HUES64 (cell line): ENCODE data around the gene SND1.
"Not testable (repeated sequence)": the region's sequence is repeated elsewhere in the genome, so short reads cannot be mapped to it uniquely, and the experiment has no call there.

ENCODE experiments used
- H3K27ac ChIP-seq: 2 replicates; pipeline ENCODE4 v1.7.0; 2013; ENCODE audit warnings: low read depth, low read length, inconsistent platforms
- H3K27me3 ChIP-seq: 2 replicates; pipeline ENCODE4 v1.6.1; 2013; ENCODE audit warnings: mild to moderate bottlenecking, low read length; ENCODE audit not compliant: insufficient read depth
- H3K36me3 ChIP-seq: 2 replicates; pipeline ENCODE4 v1.6.1; 2013; ENCODE audit warnings: mild to moderate bottlenecking, low read length; ENCODE audit not compliant: insufficient read depth
- H3K4me1 ChIP-seq: 2 replicates; pipeline ENCODE4 v1.6.1; 2013; ENCODE audit warnings: mild to moderate bottlenecking, low read length, moderate library complexity; ENCODE audit not compliant: insufficient read depth
- H3K4me3 ChIP-seq: 2 replicates; pipeline ENCODE4 v1.5.1; 2013; ENCODE audit warnings: mild to moderate bottlenecking, low read length, moderate library complexity
- H3K9ac ChIP-seq: 2 replicates; pipeline ENCODE4 v1.6.1; 2013; ENCODE audit warnings: mild to moderate bottlenecking, low read depth, low read length
- H3K9me3 ChIP-seq: 2 replicates; pipeline ENCODE4 v1.6.1; 2013; ENCODE audit warnings: low read depth, low read length; ENCODE audit not compliant: insufficient read depth
- WGBS: fragments of 150-250, 120-280 bp; methylation state at CpG from one replicate; pipeline ENCODE4 v1.1.7; 2013; ENCODE audit warnings: missing lambda C conversion rate; 5-methylcytosine and 5-hydroxymethylcytosine counted together

Gene SND1

GRCh38 chr7:127820732-127821085 lies 168.7 kb downstream of the SND1 start:
- Histone ChIP-seq H3K9me3 (no peaks in the 10 kb centered on the region), H3K27ac (no peak overlapping the region), H3K36me3 (no peaks in the 10 kb centered on the region), H3K27me3 (no peaks in the 10 kb centered on the region), H3K9ac (no peak overlapping the region), H3K4me3 (no peak overlapping the region), H3K4me1 (peaks cover 43% of the 10 kb centered on the region)
- 100% methylated on average over 2 of the region's 2 CpGs for WGBS

DNA sequence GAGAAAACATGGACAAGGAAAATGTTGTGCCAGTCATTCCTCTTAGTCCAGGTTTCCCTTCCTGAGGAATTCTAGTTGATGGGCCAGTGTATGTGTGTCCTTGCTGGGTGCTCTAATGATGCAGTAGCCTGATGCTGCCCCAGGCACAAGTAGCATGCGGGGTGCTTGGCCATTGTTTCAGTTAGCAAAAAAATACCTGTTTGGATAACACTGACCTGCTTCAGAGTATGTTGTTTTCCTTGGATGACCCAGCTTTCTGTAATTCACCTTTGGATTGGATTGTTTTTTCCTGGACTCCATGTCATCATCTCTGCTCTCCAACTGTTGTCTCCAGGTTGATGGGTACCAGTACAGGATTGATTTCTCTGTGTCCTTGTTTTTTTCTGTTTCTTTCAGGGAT lies 169.2 kb downstream of the SND1 start:
- H3K9me3 ChIP-seq, result no peaks in the 10 kb centered on the region
- no peak overlapping the region for H3K27ac ChIP-seq
- H3K9ac ChIP-seq, result no peak overlapping the region
- H3K4me1 ChIP-seq, result peaks cover 40% of the 10 kb centered on the region
- no peak overlapping the region for H3K4me3 ChIP-seq
- no peaks in the 10 kb centered on the region for H3K27me3 ChIP-seq
- 93% methylated on average over 1 of the region's 1 CpG for WGBS
- H3K36me3 ChIP-seq, result no peaks in the 10 kb centered on the region

GRCh38 chr7:127822822-127823508 lies 171.0 kb downstream of the SND1 start:
- 89% methylated on average over 5 of the region's 5 CpGs for WGBS
- H3K4me3 ChIP-seq, result no peak overlapping the region

GRCh38 chr7:127824682-127825081 lies 172.7 kb downstream of the SND1 start:
- Histone ChIP-seq H3K9me3 (no peaks in the 10 kb centered on the region), H3K36me3 (no peaks in the 10 kb centered on the region)
- WGBS, result 94% methylated on average over 1 of the region's 1 CpG

More at GRCh38 chr7:127822822-127823508, 171.0 kb downstream of the SND1 start:
- H3K9me3 ChIP-seq, result no peaks in the 10 kb centered on the region
- H3K9ac ChIP-seq, result no peak overlapping the region
- H3K27ac ChIP-seq, result no peak overlapping the region
- H3K36me3 ChIP-seq, result no peaks in the 10 kb centered on the region
- H3K4me1 ChIP-seq, result peaks cover 40% of the 10 kb centered on the region
- no peaks in the 10 kb centered on the region for H3K27me3 ChIP-seq

GRCh38 chr7:127828843-127829500 lies 177.0 kb downstream of the SND1 start:
- no peaks in the 10 kb centered on the region for H3K36me3 ChIP-seq
- peaks cover 7% of the 10 kb centered on the region; the same call in 1 of the 2 replicates for H3K4me1 ChIP-seq
- H3K27me3 ChIP-seq, result no peaks in the 10 kb centered on the region
- no peak overlapping the region for H3K4me3 ChIP-seq
- H3K9me3 ChIP-seq, result no peaks in the 10 kb centered on the region
- no peak overlapping the region for H3K9ac ChIP-seq
- no peak overlapping the region for H3K27ac ChIP-seq
- WGBS, result 93% methylated on average over 4 of the region's 4 CpGs

More at GRCh38 chr7:127824682-127825081, 172.7 kb downstream of the SND1 start:
- H3K4me3 ChIP-seq, result no peak overlapping the region
- H3K27me3 ChIP-seq, result no peaks in the 10 kb centered on the region
- H3K27ac ChIP-seq, result no peak overlapping the region
- H3K9ac ChIP-seq, result no peak overlapping the region
- H3K4me1 ChIP-seq, result peaks cover 44% of the 10 kb centered on the region

DNA sequence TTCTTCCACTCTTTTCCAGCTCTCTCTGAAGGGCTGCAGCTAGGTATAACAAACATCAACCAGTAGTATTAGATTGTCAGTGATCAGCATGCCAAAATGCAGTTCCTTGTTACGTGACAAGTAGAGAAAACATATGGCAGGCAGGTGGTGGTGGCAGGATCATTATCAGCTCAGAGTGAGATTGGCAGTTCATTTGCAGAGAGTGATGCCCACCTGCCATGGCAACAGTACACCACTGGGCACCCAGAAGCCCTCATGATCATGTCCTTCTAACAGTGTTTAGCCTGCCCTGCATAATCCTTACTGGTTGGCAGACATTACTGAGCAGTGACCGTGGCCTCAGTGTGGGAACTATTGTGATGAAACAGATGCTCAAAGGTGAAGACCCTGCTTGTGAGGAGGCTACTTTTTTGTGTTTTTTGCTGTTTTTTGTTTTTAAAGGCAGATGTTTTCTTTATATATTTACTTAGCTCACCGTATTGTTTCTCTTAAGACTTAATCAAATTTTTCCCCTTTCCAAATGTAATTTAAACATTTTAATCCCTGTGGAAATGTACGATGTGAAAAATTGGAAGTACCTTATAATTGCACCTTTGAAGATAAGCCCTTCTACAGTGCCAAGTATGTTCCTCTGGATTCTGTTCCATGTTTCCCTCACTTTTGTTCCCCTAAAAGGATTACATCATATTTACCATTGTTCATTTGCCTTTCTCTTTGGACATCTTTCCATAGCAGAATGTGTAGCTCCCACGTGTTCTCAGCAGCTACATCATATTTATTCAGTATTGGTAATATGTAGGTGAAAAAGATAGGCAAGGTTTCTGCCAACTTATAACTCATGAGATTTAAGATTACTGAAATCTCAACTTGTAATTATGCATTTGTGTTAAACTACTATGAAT lies 179.6 kb downstream of the SND1 start:
- no peak overlapping the region for H3K4me3 ChIP-seq
- 92% methylated on average over 4 of the region's 5 CpGs for WGBS
- no peak overlapping the region for H3K27ac ChIP-seq
- no peaks in the 10 kb centered on the region for H3K9me3 ChIP-seq
- H3K9ac ChIP-seq, result no peak overlapping the region
- peaks cover 7% of the 10 kb centered on the region; the same call in 1 of the 2 replicates for H3K4me1 ChIP-seq
- no peaks in the 10 kb centered on the region for H3K36me3 ChIP-seq
- H3K27me3 ChIP-seq, result no peaks in the 10 kb centered on the region

- H3K27ac ChIP-seq, result no peak overlapping the region
- H3K27me3 ChIP-seq, result no peaks in the 10 kb centered on the region
- no peak overlapping the region for H3K9ac ChIP-seq
- peaks cover 6% of the 10 kb centered on the region; the same call in 1 of the 2 replicates for H3K36me3 ChIP-seq
- peaks cover 7% of the 10 kb centered on the region; the same call in 1 of the 2 replicates for H3K4me1 ChIP-seq
- peaks cover 7% of the 10 kb centered on the region for H3K9me3 ChIP-seq
- WGBS, result 89% methylated on average over 6 of the region's 7 CpGs
- H3K4me3 ChIP-seq, result no peak overlapping the region
Measured at GRCh38 chr7:127832592-127832991, 180.6 kb downstream of the SND1 start.

- WGBS, result 94% methylated on average over 1 of the region's 1 CpG
- H3K9ac ChIP-seq, result no peak overlapping the region
- H3K27me3 ChIP-seq, result no peaks in the 10 kb centered on the region
- peaks cover 6% of the 10 kb centered on the region; the same call in 1 of the 2 replicates for H3K4me1 ChIP-seq
- H3K27ac ChIP-seq, result no peak overlapping the region
- H3K9me3 ChIP-seq, result peaks cover 12% of the 10 kb centered on the region
- no peak overlapping the region for H3K4me3 ChIP-seq
- H3K36me3 ChIP-seq, result peaks cover 6% of the 10 kb centered on the region; the same call in 1 of the 2 replicates
Measured at GRCh38 chr7:127833641-127834040, 181.6 kb downstream of the SND1 start.

GRCh38 chr7:127835679-127836078 lies 183.7 kb downstream of the SND1 start:
- Histone ChIP-seq H3K9me3 (peaks cover 12% of the 10 kb centered on the region), H3K27ac (no peak overlapping the region), H3K4me3 (no peak overlapping the region), H3K4me1 (peaks cover 7% of the 10 kb centered on the region; the same call in 1 of the 2 replicates), H3K36me3 (peaks cover 6% of the 10 kb centered on the region; the same call in 1 of the 2 replicates), H3K27me3 (no peaks in the 10 kb centered on the region), H3K9ac (no peak overlapping the region)
- WGBS, result 100% methylated on average over 3 of the region's 4 CpGs

- WGBS, result 97% methylated on average over 7 of the region's 7 CpGs
- not testable (repeated sequence) for H3K9ac ChIP-seq, H3K4me3 ChIP-seq, H3K36me3 ChIP-seq, H3K27me3 ChIP-seq, H3K27ac ChIP-seq, H3K4me1 ChIP-seq
- peaks cover 12% of the 10 kb centered on the region for H3K9me3 ChIP-seq
Measured at GRCh38 chr7:127837816-127838410, 185.9 kb downstream of the SND1 start.
